Measurements from ENCODE around the gene CACNA1I.
A peak's percentile ranks its signal among the peaks of the same experiment; 100 is the strongest.

The CACNA1I gene

DNA sequence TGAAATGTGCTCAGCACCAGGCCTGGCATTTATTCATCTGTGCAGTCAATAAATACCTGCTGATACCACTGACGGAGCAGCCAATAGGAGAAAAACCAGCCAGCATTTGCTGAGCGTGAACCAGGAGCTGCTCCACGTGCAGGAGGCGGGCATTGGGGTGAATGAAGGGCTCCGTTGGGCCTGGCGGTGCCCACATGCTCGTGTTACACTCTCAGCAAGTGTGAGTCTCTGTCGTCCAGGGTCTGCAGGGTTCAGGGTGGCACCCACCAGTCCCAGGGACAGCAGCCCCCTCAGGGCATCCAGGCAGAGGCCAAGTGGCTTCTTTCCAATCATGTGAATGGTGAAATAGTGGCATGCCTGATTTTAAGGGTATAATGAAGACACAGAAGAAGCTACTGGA is 33.8 kb upstream of the CACNA1I start:
- no peak for DNase-seq

DNA sequence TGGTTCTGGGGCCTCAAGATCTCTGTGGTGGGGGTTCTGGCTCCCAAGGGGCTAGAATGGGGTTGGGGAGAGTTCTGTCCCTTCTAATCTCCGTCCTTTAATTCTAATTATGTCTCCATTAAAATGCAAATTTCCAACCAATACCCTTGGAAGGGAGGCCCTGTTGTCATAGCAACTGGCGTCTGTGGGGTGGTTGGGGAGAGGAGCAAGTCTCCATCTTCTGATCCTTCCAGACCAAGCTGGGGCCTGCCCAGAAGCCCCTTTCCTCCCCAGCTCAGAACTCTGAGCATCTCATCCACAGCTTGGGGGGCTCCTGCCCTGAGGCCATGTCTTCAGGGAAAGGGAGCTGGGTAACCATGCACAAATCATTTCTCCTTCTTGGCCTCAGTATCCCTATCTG is 32.6 kb upstream of the CACNA1I start:
- no peak for DNase-seq

DNA sequence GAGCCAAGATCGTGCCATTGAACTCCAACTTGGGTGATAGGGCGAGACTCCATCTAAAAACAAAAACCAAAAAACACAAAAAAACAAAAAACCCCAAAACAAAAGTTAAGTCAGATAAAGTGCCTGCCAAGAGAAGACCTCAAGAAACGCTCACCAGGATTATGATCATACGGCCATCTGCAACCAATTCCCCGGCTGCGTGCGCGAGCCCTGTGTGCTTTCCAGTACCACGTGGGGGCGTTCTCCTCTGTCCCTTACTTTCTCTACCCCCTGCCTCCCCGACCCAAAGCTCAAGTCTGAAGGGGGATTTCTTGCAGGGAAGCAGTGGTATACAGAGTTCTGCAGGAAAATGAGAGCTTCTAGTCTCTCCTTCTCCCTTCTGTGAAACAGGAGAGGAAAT is 27.5 kb upstream of the CACNA1I start:
- DNase-seq = no peak

DNA sequence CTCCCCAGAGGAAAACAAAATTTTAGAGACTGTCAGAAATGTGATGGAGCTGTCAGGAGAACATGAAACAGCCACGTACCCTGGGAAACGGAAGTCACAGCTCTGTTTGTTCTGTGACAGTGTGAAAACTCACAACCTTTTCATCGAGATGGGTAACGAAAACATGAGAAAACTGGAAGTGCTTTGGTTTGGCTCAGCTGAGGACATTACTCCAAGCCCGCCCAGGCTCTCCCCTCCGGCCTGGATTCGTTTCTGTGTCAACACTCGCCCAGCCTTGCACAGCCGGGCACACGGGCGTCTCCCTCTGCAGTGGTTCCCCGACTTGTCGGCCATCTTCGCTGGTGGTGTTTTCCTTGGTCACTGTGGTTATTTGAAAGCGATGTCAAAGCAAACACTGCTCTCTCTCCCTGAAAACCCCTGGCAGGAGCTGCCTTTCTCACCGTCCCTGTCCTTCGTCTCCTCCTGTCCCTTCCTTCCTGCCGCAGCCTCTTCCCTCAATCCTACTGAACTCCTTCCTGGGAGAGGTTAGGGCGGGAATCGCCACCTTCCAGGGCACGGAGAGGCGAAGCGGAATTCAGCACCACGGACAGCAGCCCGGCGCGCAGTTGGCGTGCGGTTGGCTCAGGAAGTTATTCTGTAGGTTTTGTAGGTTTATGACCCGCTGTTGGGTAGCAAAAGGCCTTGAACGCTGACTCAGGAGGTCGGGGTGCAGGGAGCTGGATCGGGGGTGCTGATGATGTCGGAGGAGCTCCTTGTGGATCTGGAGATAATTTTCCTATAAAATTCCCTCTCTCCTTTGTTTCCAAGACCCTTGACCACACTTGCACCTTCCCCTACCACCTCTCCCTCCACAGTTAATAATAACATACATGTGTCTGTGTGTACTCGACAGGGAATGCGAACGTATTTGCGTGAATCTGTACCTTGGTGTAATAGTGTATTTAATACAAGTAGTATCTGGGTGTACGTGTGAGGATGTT is 24.9 kb upstream of the CACNA1I start:
- peak; percentile 69 for DNase-seq

DNA sequence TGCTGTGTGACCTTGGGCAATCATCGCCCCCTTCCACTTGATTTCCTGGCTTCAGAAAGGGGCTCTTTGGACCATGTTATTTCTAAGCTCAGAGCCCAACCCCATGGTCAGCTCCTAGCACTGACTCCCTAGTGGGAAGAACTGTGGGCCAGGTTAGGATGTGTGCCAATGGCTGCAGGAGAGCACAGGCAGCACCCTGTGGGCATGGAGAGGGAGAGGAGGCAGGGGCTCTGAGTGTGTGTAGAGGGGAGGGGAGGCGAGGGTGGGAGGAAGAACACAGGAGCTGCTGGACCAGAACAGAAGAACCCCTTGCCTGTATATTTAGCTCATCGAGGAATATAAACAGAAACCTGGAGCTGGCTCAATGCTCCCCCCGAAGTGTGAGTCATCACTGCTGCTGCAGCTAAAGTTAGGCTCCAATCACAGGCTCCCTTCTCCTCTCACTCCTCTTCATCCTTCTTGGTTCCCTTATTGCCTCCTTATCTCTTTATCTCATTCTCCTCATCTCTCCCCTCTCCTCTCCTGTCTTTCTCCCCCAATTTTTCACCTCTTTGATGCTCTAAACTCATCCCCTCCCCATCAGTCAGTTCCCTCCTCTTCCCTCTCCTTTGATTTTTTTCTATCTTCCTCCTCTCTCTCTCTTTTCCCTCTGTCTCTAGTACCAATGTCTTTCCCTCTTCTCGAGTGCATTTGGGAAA is 23.5 kb upstream of the CACNA1I start:
- DNase-seq = no peak

DNA sequence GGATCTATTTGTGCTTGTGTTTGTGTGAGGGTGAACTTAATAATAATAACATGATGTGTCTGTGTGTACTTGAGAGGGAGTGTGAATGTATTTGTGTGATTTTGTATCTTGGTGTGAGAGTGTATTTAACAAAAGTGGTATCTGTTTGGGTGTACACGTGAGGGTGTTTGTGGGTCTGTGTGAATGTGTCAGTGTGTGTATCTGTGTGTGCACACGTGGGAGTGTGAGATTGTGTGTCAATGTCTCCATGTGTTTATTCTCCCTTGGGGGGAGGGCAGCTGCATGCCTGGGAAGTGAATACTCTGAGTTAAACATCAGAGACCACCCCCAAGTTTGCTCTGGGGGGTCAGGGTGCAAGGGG is 23.0 kb upstream of the CACNA1I start:
- DNase-seq = no peak

DNA sequence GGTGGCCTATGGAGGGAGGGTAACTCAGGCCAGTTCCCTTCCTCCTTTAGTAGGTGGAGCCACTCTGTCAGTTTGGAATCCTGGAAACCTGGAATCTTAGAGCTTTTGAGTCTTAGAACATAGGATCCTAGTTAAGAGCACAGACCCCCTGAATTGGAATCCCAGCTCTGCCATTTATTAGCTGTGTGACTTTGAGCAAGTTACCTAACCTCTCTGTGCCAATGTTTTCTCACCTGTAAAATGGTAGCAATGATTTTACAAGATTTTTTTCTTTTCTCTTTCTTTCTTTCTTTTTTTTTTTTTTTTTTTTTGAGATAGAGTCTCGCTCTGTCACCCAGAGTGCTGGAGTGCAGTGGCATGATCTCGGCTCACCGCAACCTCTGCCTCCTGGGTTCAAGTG is 17.1 kb upstream of the CACNA1I start:
- DNase-seq = no peak

DNA sequence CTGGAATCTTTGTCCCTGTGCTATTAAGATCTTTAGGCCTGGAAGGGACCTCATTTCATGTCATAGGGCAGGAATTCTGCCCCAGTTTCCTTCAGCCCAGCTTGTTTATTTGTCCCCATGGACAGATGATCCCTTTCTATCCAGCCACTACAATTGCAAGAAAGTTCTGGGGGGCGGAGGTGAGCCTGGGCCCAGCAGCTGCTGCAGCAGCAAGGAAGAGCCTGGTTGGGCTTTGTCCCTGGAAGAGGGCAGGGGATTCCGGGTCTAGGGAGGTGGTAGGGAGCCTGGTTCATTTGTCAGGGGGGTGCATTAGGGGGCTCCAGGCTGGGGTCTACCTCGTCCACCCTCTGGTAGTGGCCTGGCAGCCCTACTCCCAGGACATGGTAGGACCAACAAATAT is 16.4 kb upstream of the CACNA1I start:
- DNase-seq = no peak

DNA sequence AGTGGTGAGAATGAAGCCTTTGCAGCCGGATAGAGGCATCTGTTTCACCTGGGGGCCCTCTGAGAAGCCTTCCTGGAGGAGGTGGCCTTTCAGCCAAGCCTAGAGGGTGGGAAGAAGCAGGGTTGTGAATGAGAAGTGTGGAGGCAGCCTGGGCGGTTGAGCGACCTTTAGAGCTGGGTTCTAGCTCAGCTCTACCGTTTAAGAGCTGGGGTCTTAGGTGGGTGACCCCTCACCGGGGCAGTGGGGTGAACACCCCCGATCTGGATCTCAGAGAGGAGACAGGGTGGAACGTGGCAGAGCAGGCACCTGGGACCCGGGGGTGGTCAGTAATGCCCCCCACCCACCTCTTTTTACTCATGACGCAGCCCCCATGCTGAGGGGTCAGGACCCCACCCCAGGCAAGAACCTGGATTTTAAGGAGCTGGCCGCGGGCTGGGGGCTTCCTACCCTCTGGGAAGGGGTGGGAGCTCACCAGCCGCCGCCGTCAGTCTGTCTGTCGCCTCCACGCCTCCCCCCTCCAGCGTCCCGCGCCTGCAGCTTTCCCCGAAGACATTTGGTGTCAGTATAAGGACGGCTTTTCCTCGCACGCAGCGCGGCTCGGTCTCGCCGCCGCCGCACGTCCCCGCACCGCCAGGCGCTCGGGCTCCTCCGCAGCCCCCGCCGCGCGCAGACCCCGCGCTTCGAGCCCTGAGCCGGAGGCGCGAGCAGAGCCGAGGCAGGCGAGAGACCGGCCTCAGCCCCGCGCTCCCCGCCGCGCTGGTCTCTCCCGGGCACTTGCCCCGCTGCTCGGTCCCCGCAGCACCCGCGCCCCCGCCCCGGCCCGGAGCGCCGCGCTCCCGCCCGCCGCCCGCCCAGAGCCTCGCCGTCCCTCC is 13.3 kb upstream of the CACNA1I start:
- peak; percentile 69 for DNase-seq

DNA sequence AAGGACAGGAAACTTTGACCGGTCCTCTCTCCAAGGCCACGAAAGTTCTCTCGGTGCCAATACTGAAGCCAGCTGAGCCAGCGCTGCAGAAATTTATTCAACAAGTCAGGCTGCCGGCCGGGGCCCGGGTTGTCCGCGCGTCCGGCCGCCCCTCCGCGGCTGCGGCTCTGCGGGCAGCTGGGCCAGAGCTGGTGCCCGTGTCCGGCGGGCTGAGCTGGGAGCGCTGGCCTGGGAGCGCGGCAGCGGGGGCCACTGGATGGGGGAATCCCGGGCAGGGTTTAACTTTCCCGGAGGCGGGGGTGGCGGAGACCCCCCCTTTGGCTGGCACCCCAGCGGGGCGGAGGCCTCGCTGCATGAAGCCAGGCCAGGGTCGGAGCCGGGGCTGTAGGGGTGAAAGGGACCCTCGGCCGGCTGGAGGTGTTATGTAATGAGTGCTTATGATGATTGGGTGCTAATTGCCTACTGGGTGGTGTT is 12.3 kb upstream of the CACNA1I start:
- no peak for DNase-seq

DNA sequence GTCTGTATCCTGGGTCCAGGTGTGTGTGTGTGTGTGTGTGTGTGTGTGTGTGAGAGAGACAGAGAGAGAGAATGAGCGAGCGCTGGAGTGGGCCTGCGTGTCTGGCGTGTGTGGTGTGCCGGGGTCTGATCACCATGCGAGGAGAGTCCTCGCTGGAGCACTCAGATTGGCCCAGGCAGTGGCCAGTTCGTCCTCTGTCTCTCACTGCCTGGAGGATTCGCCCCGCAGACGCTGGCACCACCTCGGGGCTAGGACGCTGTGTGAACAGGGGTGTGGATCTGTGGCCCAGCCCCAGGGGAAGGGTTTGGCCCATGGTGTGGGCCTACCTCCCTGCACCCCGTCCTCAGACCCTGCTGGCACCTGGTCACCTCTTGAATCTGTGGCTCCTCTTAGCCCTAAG is 11.6 kb upstream of the CACNA1I start:
- no peak for DNase-seq

DNA sequence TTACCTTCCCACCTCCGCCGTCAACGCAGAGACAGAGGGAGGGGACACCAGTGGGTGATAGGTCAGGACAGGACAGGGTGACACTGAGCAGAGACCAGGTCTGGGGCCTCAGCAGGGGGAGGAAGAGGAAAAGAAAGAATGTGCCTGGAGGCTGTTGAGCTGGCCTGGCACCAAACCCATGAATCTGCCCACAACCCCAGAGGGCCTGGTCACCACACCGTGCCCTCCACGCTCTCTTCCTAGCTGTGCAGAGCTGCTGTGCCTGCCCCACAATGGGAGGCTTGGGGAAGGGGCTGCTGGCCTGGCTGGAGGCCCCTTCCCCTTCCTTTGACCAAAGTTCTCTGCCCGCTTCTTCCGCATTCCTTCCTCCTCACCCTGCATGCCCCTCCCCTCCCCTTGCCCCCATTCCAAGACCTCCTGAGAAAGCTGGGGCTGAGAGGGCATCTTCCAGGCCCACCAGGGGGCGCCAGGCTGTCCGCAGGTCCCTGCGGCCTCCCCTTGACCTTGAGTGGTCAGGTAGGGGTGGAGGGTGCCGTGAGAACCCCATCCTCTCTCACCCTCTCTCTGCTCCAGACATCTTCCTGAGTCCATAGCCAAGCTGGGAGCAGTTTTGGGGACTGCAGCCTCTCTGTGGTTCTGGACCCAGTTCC is 11.0 kb upstream of the CACNA1I start:
- DNase-seq = no peak

DNA sequence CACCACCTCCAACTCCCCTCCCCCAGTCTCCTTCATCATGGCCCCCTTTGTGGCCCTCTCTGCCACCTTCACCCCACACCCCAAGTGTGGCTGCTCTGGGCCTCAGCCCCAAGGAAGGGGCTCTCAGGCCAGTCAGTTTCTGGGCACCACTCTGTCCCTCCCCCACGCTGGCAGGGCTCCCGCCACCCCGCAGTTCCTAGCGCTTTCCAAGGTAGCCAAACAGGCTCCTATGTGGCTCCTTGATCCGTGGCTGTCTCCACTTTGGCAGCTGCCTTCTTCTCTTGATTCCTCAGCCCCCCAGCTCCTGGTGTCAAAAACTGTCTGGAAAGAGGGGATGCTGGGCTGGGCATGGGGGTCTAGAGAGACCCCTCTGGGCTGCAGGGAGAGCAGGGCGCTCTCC is 10.4 kb upstream of the CACNA1I start:
- no peak for DNase-seq

DNA sequence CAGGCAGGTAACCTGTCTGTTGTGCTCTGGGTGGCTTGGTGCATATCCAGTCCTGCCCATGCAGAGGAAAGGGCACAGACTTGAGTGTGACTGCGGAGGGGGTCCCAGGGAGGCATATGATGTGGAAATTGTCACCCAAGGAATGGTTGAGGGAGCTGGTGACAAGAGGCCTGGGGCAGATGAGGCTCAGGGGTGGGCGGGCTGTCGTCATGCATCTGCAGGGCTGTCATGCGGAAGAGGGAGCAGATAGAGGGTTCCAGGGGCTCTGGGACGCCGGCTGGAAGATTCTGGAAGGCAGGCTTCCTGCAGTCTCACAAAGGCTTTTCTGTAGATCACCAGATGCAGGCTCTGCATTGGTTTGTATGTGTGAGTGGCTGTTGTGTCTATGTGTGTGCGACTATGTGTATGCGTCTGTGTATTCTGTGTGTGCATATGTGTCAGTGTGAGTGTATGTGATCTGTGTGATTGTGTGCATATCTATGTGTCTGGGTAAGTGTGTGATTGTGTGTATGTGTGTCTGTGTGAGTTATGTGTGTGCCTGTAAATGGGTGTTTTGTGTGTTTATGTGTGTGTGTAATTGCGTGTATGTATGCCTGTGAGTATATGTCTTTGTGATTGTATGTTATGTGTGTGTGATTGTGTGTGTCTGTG is 7.6 kb upstream of the CACNA1I start:
- no peak for DNase-seq

DNA sequence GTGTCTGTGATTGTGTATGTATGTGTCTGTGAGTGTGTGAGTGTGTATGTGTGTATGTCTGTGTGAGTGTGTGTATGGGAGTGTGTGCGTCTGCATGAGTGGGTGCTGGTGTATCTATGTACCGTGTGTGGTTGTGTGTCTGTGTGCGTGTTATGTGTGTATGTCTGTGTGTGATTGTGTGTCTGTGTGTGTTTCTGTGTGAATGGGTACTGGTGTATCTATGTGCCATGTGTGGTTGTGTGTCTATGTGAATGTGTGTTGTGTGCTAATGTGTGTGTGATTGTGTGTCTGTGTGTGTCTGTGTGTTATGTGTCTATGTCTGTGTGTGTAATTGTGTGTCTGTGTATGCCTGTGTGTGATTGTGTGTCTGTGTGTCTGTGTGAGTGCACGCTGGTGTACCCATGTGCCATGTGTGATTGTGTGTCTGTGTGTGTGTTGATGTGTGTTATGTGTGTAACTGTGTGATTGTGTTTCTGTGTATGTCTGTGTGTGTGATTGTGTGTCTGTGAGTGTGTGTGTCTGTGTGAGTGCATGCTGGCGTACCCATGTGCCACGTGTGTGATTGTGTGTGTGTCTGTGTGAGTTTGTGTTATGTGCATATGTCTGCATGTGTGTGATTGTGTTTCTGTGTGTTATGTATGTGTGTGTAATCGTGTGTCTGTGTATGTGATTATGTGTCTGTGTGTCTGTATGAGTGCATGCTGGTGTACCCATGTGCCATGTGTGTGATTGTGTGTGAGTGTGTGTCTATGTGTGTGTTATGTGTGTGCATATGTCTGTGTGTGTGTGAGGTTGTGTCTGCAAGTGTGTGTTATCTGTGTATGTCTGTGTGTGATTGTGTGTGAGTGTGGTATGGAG is 6.8 kb upstream of the CACNA1I start:
- no peak for DNase-seq

DNA sequence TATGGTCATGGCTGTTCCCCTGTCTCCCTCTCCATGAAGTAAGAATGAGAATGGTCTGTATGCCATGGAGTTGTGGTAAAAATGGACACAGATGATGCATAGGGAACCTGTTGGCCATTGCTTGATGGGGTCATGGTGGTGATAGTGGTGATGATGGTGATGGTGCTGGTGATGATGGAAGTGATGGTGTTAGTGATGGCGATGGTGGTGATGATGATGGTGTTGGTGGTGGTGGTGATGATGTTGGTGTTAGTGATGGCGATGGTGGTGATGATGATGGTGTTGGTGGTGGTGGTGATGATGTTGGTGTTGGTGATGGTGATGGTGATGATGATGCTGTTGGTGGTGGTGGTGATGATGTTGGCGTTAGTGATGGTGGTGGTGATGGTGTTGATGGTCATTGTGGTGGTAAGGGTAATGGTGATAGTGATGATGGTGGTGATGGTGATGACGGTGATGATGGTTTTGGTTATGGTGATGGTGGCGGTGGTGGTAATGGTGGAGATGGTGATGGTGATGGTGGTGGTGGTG is 5.1 kb upstream of the CACNA1I start:
- DNase-seq = no peak

DNA sequence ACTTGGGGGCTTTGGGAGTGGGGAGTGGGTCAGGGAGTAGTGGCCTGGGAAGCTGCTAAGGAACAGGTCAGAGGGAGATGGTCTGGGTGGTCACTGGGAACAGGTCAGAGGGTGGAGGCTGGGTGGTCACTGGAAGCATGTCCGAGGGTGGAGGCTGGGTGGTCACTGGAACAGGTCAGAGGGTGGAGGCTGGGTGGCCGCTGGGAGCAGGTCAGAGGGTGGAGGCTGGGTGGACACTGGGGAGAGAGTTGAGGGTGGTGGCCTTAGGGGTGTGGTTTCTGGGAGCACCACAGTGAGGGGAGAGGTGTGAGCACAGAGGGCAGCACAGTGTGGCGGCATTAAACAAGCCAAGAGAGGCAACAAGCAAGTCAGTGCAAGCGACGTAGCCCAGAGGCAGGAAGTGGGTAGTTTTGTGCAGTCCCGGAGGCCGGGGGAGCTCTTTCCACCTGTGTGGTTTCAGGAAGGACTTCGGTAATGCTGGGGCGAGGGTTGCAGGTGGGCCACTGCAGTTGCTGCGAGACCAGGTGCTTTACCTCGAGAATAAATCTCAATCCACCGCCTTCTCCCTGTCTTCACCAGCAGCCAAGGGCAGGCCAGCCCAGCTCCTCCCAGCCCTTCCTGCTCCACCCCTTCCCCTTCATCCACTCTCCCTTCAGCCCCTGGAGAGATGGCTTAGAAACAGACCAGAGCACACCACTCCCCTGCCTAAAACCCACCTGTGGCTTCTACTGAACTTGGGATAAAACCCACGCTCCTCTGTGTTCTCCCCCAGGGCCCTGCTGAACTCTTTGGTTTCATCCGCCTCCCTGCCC is 3.2 kb upstream of the CACNA1I start:
- peak; percentile 41 for DNase-seq

DNA sequence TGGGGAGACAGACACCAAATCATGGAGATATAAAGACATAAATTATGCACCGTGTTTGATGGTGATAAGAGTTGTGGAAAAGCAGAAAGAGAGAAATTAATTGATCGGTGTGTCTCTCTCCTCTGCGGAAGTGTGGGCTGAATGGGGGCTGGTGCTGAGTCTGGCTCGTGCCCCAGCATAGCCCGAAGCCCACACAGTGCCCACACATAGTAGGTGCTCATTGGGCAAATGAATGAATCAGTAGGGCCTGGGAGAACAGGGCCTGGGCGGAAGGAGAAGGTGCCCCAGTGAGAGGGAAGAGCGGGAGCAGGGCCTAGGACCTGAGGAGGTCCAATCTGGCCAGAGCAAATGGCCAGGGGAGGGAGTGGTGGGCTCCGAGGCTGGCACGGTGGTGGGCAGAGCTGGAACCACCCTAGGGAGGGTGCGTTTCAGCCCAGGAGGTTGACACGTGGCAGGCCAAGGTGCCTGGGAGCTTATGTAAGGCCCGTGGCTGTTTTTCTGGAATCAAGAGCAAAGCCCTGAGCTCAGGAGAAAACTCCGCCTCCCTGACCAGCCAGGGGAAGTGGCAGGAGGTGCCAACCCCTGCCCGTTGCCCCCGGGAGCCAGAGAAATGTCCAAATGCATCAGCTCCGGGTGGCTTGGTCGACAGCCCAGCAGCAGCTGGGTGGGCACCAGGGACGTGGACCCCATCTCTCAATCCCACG is 2.1 kb upstream of the CACNA1I start:
- DNase-seq = no peak

DNA sequence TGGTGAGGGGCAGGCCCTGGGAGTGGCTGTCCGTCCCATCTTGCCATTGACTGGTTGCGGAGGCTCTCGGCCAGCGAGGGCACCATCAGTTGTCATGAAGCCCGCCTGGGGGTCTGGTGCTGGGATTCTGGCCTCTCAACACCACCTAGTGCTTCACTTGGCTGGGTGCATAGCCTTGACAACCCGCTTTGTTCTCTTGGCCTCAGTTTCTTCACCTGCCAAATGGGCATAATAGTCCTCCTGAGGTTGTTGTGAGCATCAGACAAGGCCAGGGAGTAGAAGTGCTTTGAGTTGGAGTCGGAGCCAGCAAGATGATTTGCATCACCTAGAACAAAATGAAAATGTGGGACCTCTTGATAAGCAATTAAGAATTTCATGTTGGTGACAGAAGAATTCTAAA is 1.5 kb upstream of the CACNA1I start:
- no peak for DNase-seq

All from activated naive CD4-positive, alpha-beta T cell treated with anti-CD3 and anti-CD28 coated beads, Interleukin-2, amount 50 U/mL, for 16 hours (primary cell).